K562 (cell line): ENCODE measurements around the gene LRRIQ4. TPM values are rescaled to one million over a fixed set of nuclear protein-coding genes. Genes with fewer than 3 reads are reported as not detected.

Source experiments
- ATF6 ChIP-seq: sonication (generic); formaldehyde crosslinking; IDR thresholded peaks from 2 replicates; pipeline ENCODE4 v1.4.0; 2020; ENCODE audit warnings: mild to moderate bottlenecking, missing genetic modification reagents
- BCL6 ChIP-seq: fragments of 250-450 bp; sonication (Bioruptor Pico); IDR thresholded peaks from 2 replicates; pipeline ENCODE4 v1.4.0; 2020
- CC2D1A ChIP-seq: fragments of 450-650 bp; IDR thresholded peaks from 2 replicates; pipeline ENCODE4 v1.6.1; 2017; ENCODE audit warnings: mild to moderate bottlenecking
- CSDE1 ChIP-seq, 2 experiments: fragments of 450-650 bp; IDR thresholded peaks; 2 replicates each; pipeline ENCODE4 v1.6.1; 2016; ENCODE audit warnings: mild to moderate bottlenecking in 1 of 2
- E2F5 ChIP-seq: sonication (generic); formaldehyde crosslinking; IDR thresholded peaks from 2 replicates; pipeline ENCODE4 v1.8.0; 2022; ENCODE audit warnings: mild to moderate bottlenecking, missing genetic modification reagents
- EHMT2 ChIP-seq: fragments of 450-650 bp; IDR thresholded peaks from 2 replicates; pipeline ENCODE4 v1.6.1; 2018; ENCODE audit warnings: antibody characterized with exemption
- FOXK2 ChIP-seq, 2 experiments: fragments of 450-650 bp; IDR thresholded peaks in 1 of 2; conservative IDR thresholded peaks in 1 of 2; 2 replicates each; pipeline ENCODE4 v1.6.1; 2016; ENCODE audit warnings: low read depth in 2 of 2, mild to moderate bottlenecking in 1 of 2
- FUS ChIP-seq: fragments of 200-400 bp; formaldehyde crosslinking; optimal IDR thresholded peaks from 2 replicates; pipeline ENCODE3; 2017; ENCODE audit warnings: low read depth, low read length
- KDM5B ChIP-seq: fragments of 200-600 bp; sonication (generic); IDR thresholded peaks from 2 replicates; pipeline ENCODE4 v1.6.1; 2012; ENCODE audit warnings: low read depth, mild to moderate bottlenecking, moderate library complexity, low read length, control low read depth, inconsistent platforms; ENCODE audit not compliant: insufficient replicate concordance
- LCOR ChIP-seq: sonication (generic); formaldehyde crosslinking; IDR thresholded peaks from 2 replicates; pipeline ENCODE4 v1.8.0; 2022; ENCODE audit warnings: mild to moderate bottlenecking, missing genetic modification reagents
- NCOA4 ChIP-seq: fragments of 450-650 bp; IDR thresholded peaks from 2 replicates; pipeline ENCODE4 v1.6.1; 2018; ENCODE audit warnings: mild to moderate bottlenecking; ENCODE audit not compliant: partially characterized antibody
- NCOR1 ChIP-seq: fragments of 450-650 bp; IDR thresholded peaks from 2 replicates; pipeline ENCODE4 v1.6.1; 2016; ENCODE audit warnings: mild to moderate bottlenecking, moderate library complexity
- PURB ChIP-seq: sonication (generic); formaldehyde crosslinking; IDR thresholded peaks from 2 replicates; pipeline ENCODE4 v1.9.0; 2021; ENCODE audit warnings: low read depth, mild to moderate bottlenecking, missing genetic modification reagents
- RBM17 ChIP-seq: fragments of 200-400 bp; formaldehyde crosslinking; IDR thresholded peaks from 2 replicates; pipeline ENCODE4 v1.6.1; 2017; ENCODE audit warnings: low read depth, mild to moderate bottlenecking, low read length, borderline replicate concordance
- RBM22 ChIP-seq: fragments of 200-400 bp; formaldehyde crosslinking; IDR thresholded peaks from 2 replicates; pipeline ENCODE4 v1.6.1; 2018; ENCODE audit warnings: low read length, low read depth; ENCODE audit not compliant: poor library complexity, severe bottlenecking
- SMAD4 ChIP-seq: fragments of 250-450 bp; sonication (Bioruptor Pico); conservative IDR thresholded peaks from 2 replicates; pipeline ENCODE4 v1.8.0; 2021; ENCODE audit warnings: inconsistent platforms, mild to moderate bottlenecking, moderate library complexity
- SUPT5H ChIP-seq: fragments of 450-650 bp; IDR thresholded peaks from 2 replicates; pipeline ENCODE4 v1.6.1; 2016
- TEAD1 ChIP-seq, 2 experiments: fragments of 450-650 bp in 1 of 2; sonication (generic) in 1 of 2; formaldehyde crosslinking; IDR thresholded peaks; 2 replicates each; pipeline versions ENCODE4 v1.4.0 to v1.8.0; 2020 to 2022; ENCODE audit warnings: mild to moderate bottlenecking in 2 of 2, missing genetic modification reagents in 1 of 2
- TOE1 ChIP-seq, 2 experiments: fragments of 450-650 bp in 1 of 2; sonication (generic) in 1 of 2; formaldehyde crosslinking in 1 of 2; IDR thresholded peaks; 2 replicates each; pipeline versions ENCODE4 v1.7.1 to v1.8.0; 2016 to 2022; ENCODE audit warnings: borderline replicate concordance in 2 of 2, mild to moderate bottlenecking in 2 of 2, antibody characterized with exemption in 1 of 2, inconsistent platforms in 1 of 2, low read depth in 1 of 2, missing genetic modification reagents in 1 of 2, moderate library complexity in 1 of 2
- ZNF174 ChIP-seq: fragments of 250-450 bp; sonication (Bioruptor Pico); IDR thresholded peaks from 2 replicates; pipeline ENCODE4 v1.4.0; 2020; ENCODE audit warnings: mild to moderate bottlenecking
- ZNF507 ChIP-seq: conservative IDR thresholded peaks from 2 replicates; pipeline ENCODE4 v1.6.1; 2017; ENCODE audit warnings: missing genetic modification characterization, missing compliant biosample characterization
- ZNF586 ChIP-seq: fragments of 450-650 bp; formaldehyde crosslinking; conservative IDR thresholded peaks from 2 replicates; pipeline ENCODE4 v1.4.0; 2020; ENCODE audit warnings: mild to moderate bottlenecking, moderate library complexity
- ZNF830 ChIP-seq: fragments of 250-450 bp; sonication (Bioruptor Pico); IDR thresholded peaks from 2 replicates; pipeline ENCODE4 v1.5.0; 2021; ENCODE audit warnings: mild to moderate bottlenecking
- polyA plus RNA-seq, 8 experiments: library from polyadenylated mRNA; depleted of rRNA in 4 of 8; stranded (reverse) in 5 of 8; unstranded in 3 of 8; fragments of >200 nt; fragmentation: Nextera tagmentation in 2 of 8; fragmentation: Illumina TruSeq in 1 of 8; extraction: Ambion mirVana in 2 of 8; extraction: Trizol in 1 of 8; gene quantifications; 2 replicates each; pipeline versions ENCODE4 v1.2.1 to v1.2.3, GENCODE V29; 2011 to 2014; ENCODE audit warnings: inconsistent platforms in 1 of 8, missing spikeins in 1 of 8
- total RNA-seq, 7 experiments: library from RNA; depleted of rRNA in 6 of 7; stranded (reverse); fragments of >200 nt in 6 of 7; fragmentation: Illumina TruSeq in 2 of 7; extraction: Trizol in 2 of 7; gene quantifications; 2 replicates each; pipeline versions ENCODE4 v1.2.1 to v1.2.3, GENCODE V29; 2011 to 2021; ENCODE audit warnings: low replicate concordance in 1 of 7
- TF ChIP-seq, protein P1 (sequence below): fragments of 200-800 bp; sonication (Bioruptor generic); IDR thresholded peaks from 2 replicates; pipeline ENCODE4 v1.6.1; 2017; ENCODE audit warnings: missing genetic modification characterization, missing compliant biosample characterization

The LRRIQ4 gene
- total and polyA plus RNA-seq, 9 of the 15 experiments (the other 6 are each of a cell fraction or from before 2014, with no cell fraction given) = not detected

DNA sequence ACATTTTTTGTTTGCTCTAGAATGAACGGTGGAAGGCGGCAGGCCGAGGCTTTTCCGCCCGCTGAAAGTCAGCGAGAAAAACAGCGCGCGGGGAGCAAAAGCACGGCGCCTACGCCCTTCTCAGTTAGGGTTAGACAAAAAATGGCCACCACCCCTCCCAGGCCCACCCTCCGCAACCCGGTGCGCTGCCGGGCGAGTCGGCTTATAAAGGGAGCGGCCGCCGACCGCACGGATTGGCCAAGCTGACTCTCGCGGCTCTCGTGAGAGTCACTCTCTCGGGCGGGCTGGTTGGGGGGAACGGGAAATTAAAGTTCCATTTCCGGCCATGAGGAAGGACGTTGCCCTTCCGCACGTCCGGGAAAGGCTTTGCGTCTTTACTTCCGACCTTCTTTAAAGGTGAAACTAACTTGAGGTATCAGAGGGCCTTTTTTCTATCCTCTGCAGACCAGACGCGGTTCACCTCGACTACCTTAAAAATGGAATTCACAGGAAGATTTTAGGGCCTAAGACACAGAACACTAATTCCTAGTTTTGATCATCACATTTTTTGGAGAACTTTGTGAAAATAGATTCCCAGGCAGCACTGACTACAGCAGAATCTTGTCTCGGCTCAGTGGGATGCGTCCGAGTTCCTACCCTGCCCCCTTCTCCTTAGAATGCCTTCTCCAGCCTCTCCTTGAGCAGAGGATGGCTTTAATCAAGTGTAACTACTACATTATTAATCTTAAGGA, 47.6 kb upstream of the LRRIQ4 start, which contains the start of gene TERC (continued):
- TF ChIP-seq ATF6 (CRISPR knock-in tag) = no peak
- TF ChIP-seq KDM5B = peak; percentile 83
- no peak for TF ChIP-seq ZNF507 (tag)
- TF ChIP-seq PURB (CRISPR knock-in tag) = no peak
- TF ChIP-seq SMAD4 (CRISPR knock-in tag) = no peak
- TF ChIP-seq CSDE1 (IDR thresholded peaks at IDR 0.05) = no peak
- no peak for TF ChIP-seq FUS
- peak; percentile 93; the same call in 1 of the 2 replicates for TF ChIP-seq ZNF830 (CRISPR knock-in tag)
- no peak for TF ChIP-seq RBM17
- no peak for TF ChIP-seq ZNF174
- TF ChIP-seq TOE1 (IDR thresholded peaks at IDR 0.05; ENCODE audit: borderline replicate concordance) = no peak
- no peak for TF ChIP-seq TOE1 (CRISPR knock-in tag; IDR thresholded peaks at IDR 0.05; ENCODE audit: borderline replicate concordance, low read depth)
- TF ChIP-seq RBM22 = peak; percentile 20
- TF ChIP-seq TEAD1 (CRISPR knock-in tag; IDR thresholded peaks at IDR 0.05) = peak in 1 of 2 experiments; percentile 48; a peak in 1 of 4 replicates
- TF ChIP-seq NCOA4 = no peak
- TF ChIP-seq CC2D1A = peak; percentile 63
- TF ChIP-seq FOXK2 (conservative IDR thresholded peaks at IDR 0.05 in 1 of 2, IDR thresholded peaks at IDR 0.05 in 1 of 2; ENCODE audit: low read depth in 2 of 2) = no peak
- no peak; the same call in none of the 2 replicates for TF ChIP-seq LCOR (CRISPR knock-in tag)
- peak; percentile 94 for TF ChIP-seq SUPT5H
- no peak for TF ChIP-seq BCL6
- no peak for TF ChIP-seq NCOR1
- no peak for TF ChIP-seq ZNF586 (CRISPR knock-in tag)
- TF ChIP-seq, protein P1, sequence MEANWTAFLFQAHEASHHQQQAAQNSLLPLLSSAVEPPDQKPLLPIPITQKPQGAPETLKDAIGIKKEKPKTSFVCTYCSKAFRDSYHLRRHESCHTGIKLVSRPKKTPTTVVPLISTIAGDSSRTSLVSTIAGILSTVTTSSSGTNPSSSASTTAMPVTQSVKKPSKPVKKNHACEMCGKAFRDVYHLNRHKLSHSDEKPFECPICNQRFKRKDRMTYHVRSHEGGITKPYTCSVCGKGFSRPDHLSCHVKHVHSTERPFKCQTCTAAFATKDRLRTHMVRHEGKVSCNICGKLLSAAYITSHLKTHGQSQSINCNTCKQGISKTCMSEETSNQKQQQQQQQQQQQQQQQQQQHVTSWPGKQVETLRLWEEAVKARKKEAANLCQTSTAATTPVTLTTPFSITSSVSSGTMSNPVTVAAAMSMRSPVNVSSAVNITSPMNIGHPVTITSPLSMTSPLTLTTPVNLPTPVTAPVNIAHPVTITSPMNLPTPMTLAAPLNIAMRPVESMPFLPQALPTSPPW (CRISPR knock-in tag) = peak; percentile 91
- no peak for TF ChIP-seq EHMT2
- TF ChIP-seq E2F5 (CRISPR knock-in tag) = no peak
